ENCODE measurements around the gene CALML3.

CALML3 gene

DNA sequence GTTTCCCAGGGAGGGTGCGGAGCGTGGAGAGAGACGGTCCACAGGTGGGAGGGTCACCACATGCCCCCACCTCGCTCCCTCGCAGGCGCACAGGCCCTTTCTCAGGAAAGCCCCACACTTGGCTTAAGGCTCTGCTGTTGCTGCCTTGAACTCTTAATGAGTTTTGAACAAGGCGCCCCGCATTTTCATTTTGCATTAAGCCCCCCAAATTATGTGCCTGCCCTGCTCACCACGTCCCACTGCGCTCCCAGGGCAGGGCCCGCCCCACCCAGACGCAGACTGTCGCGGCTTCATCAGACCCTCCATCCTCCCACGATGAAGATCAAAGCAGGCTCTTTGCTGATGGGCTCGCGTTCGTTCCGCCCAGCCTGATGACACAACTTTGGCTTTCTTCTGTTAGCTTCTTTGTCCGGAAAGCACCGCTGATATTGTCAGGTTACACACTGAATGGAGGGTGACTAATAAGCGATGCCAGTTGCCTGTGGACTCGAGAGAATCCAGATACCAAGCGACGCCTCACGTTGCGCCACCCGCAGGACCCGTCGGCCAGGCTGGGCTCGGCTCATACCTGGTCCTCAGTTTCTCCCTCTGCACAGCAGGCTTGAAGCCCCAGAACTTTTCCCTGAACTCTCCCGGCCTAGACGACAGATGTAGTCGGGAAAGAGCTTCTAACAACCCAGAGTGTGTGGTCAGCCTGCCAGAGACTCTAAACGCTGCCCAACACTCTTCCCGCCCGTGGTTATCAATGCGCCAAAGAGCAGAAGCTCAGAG is 9.5 kb downstream of the CALML3 start:
- H3K4me3 Mint-ChIP-seq = no peak overlapping the region

DNA sequence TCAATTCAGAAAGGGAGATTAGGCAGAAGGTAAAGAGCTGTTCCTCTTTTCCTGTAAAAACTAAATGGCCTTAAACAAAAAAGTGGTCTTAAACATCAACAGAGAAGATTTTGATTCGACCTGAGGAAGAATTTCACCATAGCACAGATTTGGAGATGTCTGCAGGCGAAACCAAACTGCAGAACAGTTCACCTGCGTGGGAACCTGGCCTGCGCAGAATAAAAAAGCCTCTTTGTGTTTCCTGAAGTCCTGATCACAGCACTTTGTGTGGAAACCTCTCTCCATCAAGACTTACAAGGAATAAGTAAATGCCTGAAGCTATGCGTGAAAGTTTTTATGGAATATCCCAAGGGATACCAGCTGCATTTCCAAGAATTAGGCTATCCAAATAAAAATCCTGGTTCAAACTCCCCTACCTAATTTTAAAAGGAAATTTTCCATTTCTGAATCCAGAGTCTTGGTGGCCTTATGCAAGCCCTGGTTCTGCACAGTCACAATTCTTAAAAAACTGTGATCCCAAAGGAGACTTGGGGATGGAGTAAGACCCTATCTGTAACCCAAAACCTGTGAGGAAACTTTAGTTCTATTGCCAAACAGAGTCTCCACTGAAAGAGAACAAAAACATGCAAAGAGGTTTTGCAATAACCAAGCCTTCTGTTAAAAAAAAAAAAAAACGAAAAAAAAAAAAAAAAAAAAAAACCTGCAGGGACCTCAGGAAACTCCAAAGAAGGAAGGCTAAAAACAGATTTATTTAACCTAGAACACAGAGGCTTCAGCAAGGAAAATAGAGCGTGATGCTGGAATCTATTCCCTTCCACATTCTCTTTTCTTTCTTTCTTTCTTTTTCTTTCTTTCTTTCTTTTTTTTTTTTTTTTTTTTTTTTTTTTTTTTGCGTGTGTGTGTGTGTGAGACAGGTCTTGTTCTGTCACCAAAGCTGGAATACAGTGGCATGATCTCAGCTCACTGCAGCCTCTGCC is 10.4 kb downstream of the CALML3 start:
- no peaks in the 10 kb centered on the region for H3K4me1 Mint-ChIP-seq (ENCODE audit: low read depth)
- no peaks in the 10 kb centered on the region for H3K36me3 Mint-ChIP-seq (ENCODE audit: low read depth)
- no peaks in the 10 kb centered on the region for H3K27me3 Mint-ChIP-seq
- H3K27ac Mint-ChIP-seq = no peak overlapping the region
- H3K4me3 Mint-ChIP-seq = no peak overlapping the region
- no peaks in the 10 kb centered on the region for H3K9me3 Mint-ChIP-seq

More for the DNA sequence above, 9.5 kb downstream of the CALML3 start:
- Mint-ChIP-seq H3K4me1 (ENCODE audit: low read depth) (no peaks in the 10 kb centered on the region), H3K36me3 (ENCODE audit: low read depth) (no peaks in the 10 kb centered on the region), H3K9me3 (no peaks in the 10 kb centered on the region), H3K27me3 (no peaks in the 10 kb centered on the region), H3K27ac (no peak overlapping the region)

DNA sequence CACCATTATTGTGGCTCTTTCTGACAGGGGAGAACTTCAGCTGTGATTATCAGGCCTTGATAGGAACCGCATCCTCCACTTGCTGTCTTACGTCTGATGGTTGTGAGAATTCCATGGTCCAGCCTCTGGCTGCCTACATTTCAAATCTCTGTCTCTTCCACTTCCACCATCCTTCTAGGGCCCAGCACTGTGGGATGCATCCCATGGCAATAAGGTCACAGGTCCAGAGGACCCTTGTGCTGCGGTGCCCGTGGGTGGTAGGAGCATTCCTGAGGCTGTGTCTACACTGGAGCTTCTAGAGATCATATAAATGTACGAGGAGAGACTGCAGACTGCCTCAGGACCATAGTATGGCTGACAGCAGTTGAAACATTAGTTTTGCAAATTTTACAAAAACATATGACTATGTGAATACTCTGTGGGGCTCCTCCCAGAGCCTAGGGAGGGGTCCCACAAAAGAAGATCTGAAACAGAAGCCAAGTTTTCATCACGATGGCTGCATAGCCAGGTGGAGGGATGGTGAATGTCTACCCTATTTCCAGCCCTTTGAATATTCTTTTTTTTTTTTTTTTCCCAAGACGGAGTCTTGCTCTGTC is 11.8 kb downstream of the CALML3 start:
- no peaks in the 10 kb centered on the region for H3K27me3 Mint-ChIP-seq
- H3K27ac Mint-ChIP-seq = no peak overlapping the region
- H3K4me1 Mint-ChIP-seq (ENCODE audit: low read depth) = no peaks in the 10 kb centered on the region
- H3K4me3 Mint-ChIP-seq = no peak overlapping the region
- peaks cover 3% of the 10 kb centered on the region for H3K9me3 Mint-ChIP-seq
- H3K36me3 Mint-ChIP-seq (ENCODE audit: low read depth) = no peaks in the 10 kb centered on the region

DNA sequence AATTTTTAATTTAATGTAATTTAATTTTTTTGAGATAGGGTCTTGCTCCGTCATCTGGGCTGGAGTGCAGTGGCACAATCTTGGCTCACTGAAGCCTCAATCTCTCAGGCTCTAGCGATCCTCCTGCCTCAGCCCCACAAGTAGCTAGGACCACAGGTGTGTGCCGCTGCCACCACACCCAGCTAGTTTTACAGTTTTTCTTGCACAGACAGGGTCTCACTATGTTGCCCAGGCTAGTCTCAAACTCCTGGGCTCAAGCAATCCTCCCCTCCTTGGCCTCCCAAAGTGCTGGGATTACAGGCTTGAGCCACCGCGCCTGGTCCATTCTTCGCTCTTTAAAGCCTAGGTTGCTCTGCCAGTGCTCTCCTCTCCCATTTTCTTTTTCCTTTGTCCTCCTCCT is 12.9 kb downstream of the CALML3 start:
- H3K27me3 Mint-ChIP-seq = no peaks in the 10 kb centered on the region
- H3K9me3 Mint-ChIP-seq = peaks cover 3% of the 10 kb centered on the region
- H3K4me3 Mint-ChIP-seq = no peak overlapping the region
- H3K4me1 Mint-ChIP-seq (ENCODE audit: low read depth) = no peaks in the 10 kb centered on the region
- H3K27ac Mint-ChIP-seq = no peak overlapping the region
- no peaks in the 10 kb centered on the region for H3K36me3 Mint-ChIP-seq (ENCODE audit: low read depth)

DNA sequence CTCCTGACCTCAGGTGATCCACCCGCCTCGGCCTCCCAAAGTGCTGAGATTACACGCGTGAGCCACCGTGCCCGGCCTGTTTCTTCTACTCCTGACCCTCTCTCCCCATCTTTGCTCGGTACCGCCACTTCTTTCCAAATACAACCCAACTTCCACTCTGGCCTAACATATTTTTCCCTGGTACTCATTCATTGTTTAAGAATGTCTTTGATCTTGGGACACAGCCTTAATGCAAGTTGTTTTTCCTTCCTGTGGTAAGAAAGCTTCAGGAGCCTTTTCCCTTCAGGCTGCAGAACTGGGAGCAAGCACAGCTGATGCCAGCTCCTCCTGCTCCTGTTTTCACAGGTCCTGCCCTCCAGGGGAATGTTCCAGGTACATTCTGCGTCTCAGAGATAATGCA is 13.7 kb downstream of the CALML3 start:
- H3K4me3 Mint-ChIP-seq = no peak overlapping the region
- no peaks in the 10 kb centered on the region for H3K4me1 Mint-ChIP-seq (ENCODE audit: low read depth)
- H3K27ac Mint-ChIP-seq = no peak overlapping the region
- peaks cover 3% of the 10 kb centered on the region for H3K9me3 Mint-ChIP-seq
- H3K36me3 Mint-ChIP-seq (ENCODE audit: low read depth) = no peaks in the 10 kb centered on the region
- no peaks in the 10 kb centered on the region for H3K27me3 Mint-ChIP-seq

DNA sequence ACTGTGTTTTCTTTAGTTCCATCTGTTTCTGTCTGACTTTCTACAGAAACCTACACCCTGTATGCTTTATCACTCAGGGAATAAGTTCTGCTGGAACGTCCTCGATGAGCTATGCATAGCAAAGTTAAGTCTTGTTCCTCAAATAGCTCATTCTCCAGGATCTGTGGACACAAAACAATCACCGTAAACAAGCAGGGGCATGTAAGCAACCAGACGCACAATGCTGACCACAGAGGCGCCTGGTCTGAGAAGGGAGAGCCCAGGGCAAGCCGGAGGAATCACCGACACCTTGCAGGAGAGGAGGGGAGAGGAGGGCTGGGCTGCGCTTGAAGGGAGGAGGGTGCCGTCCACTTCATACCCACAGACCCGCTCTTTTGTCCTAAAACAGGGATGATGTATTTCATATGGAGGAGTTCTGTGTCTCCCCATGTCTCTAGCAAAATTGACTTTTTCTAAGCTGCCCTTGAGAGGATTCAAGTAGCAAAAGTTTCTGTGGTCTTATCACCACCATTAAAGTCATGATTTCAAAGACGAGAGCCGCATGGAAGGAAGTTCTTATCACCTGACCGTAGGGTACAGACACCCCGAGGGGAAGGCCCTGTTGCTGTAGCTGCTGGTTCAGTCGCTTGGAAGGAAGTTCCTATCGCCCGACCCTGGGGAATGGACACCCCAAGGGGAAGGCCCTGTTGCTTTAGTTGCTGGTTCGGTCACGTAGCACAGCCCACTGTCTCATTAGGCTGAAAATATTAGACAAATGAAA is 14.3 kb downstream of the CALML3 start:
- H3K27me3 Mint-ChIP-seq = no peaks in the 10 kb centered on the region
- no peaks in the 10 kb centered on the region for H3K36me3 Mint-ChIP-seq (ENCODE audit: low read depth)
- no peak overlapping the region for H3K27ac Mint-ChIP-seq
- H3K4me3 Mint-ChIP-seq = no peak overlapping the region
- no peaks in the 10 kb centered on the region for H3K4me1 Mint-ChIP-seq (ENCODE audit: low read depth)
- peaks cover 3% of the 10 kb centered on the region for H3K9me3 Mint-ChIP-seq

DNA sequence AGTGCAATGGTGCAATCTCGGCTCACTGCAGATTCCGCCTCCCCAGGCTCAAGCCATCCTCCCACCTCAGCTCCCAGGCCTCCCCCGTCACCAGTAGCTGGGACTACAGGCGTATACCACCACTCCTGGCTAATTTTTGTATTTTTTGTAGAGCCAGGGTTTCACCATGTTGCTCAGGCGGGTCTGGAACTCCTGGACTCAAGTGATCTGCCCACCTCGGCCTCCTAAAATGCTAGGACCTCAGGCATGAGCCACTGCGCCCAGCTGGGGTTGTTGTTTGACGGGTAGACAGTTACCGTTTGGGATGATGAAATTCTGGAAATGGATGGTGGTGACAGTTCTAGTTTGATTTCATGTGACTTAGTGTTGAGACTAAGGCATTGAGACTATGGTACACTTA is 15.3 kb downstream of the CALML3 start:
- Mint-ChIP-seq H3K9me3 (peaks cover 3% of the 10 kb centered on the region), H3K4me3 (no peak overlapping the region), H3K27me3 (no peaks in the 10 kb centered on the region), H3K4me1 (ENCODE audit: low read depth) (no peaks in the 10 kb centered on the region), H3K36me3 (ENCODE audit: low read depth) (no peaks in the 10 kb centered on the region), H3K27ac (no peak overlapping the region)

DNA sequence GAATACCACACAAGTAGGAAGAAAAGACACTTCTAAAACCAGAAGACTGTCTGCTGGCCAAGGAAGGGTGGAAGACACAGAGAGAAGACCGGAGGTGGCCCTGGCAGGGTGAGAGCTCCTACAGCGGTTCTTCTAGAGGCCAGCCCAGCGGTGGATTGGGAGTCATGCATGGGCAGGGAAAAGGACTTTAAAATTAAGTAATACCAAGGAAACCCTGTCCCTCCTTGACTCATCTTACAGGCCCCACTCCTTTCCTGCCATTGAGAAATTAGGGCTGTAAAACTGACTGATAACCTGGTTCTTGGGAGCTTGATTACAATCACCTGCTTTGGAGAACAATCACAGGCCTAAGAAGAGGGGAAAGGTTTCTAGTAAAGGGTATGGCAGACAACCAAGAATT is 16.1 kb downstream of the CALML3 start:
- Mint-ChIP-seq H3K27ac (no peak overlapping the region), H3K27me3 (no peaks in the 10 kb centered on the region), H3K36me3 (ENCODE audit: low read depth) (no peaks in the 10 kb centered on the region), H3K9me3 (peaks cover 3% of the 10 kb centered on the region), H3K4me3 (no peak overlapping the region), H3K4me1 (ENCODE audit: low read depth) (no peaks in the 10 kb centered on the region)

DNA sequence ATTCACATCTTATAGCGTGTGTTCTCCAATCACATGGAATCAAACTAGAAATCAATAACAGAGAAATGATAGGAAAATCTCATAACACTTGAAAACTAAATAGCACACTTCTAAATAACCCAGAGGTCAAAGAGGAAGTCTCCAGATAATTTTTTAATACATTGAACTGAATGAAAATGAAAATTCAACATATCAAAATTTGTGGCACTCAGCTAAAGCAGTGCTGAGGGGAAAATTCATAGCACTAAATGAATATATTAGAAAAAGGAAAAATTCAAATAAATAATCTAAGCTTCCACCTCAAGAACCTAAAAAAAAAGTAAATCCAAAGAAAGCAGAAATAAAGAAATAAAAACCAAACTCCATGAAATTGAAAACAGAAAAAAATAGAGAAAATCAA is 17.3 kb downstream of the CALML3 start:
- Mint-ChIP-seq H3K9me3 (peaks cover 3% of the 10 kb centered on the region), H3K4me1 (ENCODE audit: low read depth) (no peaks in the 10 kb centered on the region), H3K36me3 (ENCODE audit: low read depth) (no peaks in the 10 kb centered on the region), H3K27me3 (no peaks in the 10 kb centered on the region), H3K4me3 (no peak overlapping the region), H3K27ac (no peak overlapping the region)

DNA sequence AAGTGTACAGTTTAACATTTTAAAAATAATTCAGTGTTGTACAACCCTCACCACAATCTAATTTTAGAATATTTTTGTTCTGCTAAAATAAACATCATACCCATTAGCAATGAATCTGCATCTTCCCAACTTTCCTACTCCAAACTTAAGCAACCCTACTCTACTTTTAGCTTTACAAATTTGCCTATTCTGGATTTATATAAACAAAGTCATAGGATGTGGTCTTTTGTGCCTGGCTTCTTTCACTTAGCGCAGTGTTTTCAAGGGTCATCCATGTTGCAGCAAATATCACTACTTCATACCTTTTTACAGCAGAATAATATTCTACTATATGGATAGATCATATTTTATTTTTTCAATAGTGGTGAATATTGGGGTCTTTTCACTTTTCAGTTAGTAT is 18.9 kb downstream of the CALML3 start:
- Mint-ChIP-seq H3K27me3 (no peaks in the 10 kb centered on the region), H3K27ac (no peak overlapping the region), H3K36me3 (ENCODE audit: low read depth) (no peaks in the 10 kb centered on the region), H3K4me3 (no peak overlapping the region), H3K4me1 (ENCODE audit: low read depth) (no peaks in the 10 kb centered on the region), H3K9me3 (peaks cover 3% of the 10 kb centered on the region)

DNA sequence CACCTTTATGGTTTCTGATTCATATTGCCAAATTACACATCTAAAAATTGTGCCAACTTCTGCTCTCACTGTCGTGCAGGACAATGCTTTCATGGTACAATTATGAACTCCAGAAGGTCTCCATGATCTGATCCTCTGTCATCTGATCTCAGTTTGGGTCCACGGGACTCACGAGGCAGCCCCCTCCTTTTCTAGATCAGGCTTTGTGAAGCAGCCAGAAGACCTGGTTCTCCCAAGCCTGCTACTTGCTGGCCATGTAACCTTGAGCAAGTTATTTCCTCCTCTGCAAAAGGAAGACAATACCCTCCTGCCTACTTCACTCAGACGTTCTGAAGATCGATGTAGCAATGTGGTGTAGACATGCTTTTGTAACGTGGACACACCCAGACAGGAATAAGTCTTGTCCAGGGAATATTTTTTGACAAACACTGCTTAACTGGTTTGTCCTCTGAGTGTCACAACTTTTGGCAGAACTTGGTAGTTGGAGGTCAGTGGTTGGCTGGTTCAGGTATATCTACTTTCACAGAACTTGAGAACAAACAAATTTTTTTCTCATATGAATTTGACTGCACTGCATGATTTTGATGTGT is 19.6 kb downstream of the CALML3 start:
- H3K4me3 Mint-ChIP-seq = no peak overlapping the region
- H3K27ac Mint-ChIP-seq = no peak overlapping the region
- no peaks in the 10 kb centered on the region for H3K27me3 Mint-ChIP-seq

DNA sequence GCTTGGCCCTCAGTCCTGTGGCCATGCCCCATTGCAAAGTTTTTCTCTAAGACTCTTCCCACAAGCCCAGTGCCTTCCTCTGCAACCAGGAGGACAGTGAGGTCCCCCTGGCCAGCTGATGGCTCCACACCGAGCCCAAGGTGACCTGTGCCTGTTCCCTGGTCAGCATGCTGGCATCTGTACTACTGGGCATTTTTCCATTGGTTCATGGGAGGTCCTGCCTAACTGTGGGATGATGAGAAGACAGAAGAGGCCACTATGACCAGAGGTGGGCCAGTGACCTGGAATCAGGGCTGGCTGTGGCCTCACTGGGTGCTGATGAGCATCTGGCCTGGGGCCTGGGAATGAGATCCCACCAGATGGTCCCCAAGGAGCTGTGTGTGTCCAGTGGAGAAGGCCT is 20.2 kb downstream of the CALML3 start:
- H3K27ac Mint-ChIP-seq = no peak overlapping the region
- H3K4me1 Mint-ChIP-seq (ENCODE audit: low read depth) = no peaks in the 10 kb centered on the region
- peaks cover 3% of the 10 kb centered on the region for H3K9me3 Mint-ChIP-seq

More for the DNA sequence above, 19.6 kb downstream of the CALML3 start:
- no peaks in the 10 kb centered on the region for H3K36me3 Mint-ChIP-seq (ENCODE audit: low read depth)
- no peaks in the 10 kb centered on the region for H3K4me1 Mint-ChIP-seq (ENCODE audit: low read depth)
- H3K9me3 Mint-ChIP-seq = peaks cover 3% of the 10 kb centered on the region

DNA sequence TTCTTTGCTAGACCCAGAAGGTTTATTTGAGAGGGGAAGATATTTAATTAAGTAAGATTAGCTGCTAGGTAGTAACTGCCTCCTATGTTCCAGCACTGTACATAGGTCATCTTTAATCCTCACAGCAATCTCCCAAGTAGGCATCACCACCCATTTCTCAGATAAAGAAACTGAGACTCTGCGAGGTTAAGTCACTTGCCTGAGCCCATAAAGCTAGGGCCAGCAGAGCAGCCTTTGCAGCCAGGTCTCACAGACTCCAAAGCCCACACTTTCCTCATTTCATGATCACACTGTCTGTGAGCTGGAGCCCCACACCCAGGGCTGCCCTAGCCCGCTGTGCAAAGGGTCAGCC is 20.6 kb downstream of the CALML3 start:
- Mint-ChIP-seq H3K4me1 (ENCODE audit: low read depth) (no peaks in the 10 kb centered on the region), H3K27ac (no peak overlapping the region), H3K9me3 (peaks cover 3% of the 10 kb centered on the region), H3K4me3 (no peak overlapping the region), H3K27me3 (no peaks in the 10 kb centered on the region), H3K36me3 (ENCODE audit: low read depth) (no peaks in the 10 kb centered on the region)

More for the DNA sequence above, 20.2 kb downstream of the CALML3 start:
- Mint-ChIP-seq H3K4me3 (no peak overlapping the region), H3K27me3 (no peaks in the 10 kb centered on the region), H3K36me3 (ENCODE audit: low read depth) (no peaks in the 10 kb centered on the region)
